GM18867 (cell line): Measurements from ENCODE around the gene FAM117A.
A peak's percentile ranks its signal among the peaks of the same experiment; 100 is the strongest.
"Not testable (repeated sequence)": the region's sequence is repeated elsewhere in the genome, so short reads cannot be mapped to it uniquely, and the experiment has no call there.

ENCODE experiments used
- ATAC-seq: cut with Tn5 transposase; IDR thresholded peaks from one replicate; pipeline ENCODE4 v1.9.1; 2021; ENCODE audit warnings: mild to moderate bottlenecking, moderate library complexity; ENCODE audit not compliant: unreplicated experiment

FAM117A gene

DNA sequence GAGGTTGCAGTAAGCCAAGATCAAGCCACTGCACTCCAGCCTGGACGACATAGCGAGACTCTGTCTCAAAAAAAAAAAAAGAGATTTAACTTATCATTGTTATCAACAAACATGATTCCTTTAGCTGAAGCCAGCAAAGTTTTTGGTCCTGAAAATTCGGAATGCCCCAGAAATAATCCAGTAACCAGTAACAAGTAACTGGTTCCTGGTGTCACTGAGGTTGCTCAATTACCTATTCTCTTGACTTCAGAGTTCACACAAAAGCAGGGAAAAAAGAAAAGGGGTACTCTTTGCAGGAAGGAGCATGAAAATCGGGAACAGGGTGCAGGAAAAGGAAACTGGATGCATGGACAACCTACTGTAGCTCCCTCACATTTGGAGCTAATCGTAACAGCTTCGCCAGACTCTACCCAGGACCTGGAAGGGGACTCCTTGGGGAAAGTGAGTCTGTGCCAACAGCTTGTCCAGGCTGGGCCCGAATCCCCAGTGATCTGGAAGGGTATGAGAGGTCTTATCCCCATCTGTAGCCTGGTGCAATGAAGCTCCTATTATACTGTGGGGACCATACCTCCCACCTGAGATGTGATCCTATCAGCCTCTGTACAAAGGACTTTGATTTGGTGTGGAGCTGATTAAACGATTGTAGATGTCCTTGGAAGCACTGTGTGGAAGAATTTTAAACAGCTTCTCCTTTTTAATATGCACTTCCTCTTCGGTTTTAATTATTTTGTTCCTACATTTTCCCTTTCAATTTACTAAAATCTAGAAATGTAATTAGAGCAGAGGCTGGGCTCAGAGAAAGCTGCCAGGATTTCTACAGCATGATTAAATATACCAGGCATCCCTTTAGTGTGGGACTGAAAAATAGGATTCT is 82.6 kb downstream of the FAM117A start:
- ATAC-seq = no peak

DNA sequence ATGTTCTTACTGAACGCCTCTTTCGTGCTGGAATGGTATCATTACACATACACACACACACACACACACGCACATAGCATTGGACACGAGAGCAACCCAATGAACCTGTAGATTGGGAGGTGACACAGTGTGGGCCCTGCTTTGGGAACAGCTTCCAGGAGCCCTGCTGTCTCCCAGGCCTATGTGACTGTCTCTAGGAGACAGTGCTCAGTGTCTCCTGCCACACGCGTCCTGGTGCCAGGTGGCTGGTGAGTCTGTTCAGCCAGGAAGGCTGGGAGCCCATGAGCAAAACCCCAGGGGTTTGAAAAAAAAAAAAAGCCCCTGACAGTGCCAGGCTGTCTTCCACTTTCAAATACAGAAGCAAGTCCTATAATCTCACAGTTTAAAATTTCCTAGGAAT is 83.6 kb downstream of the FAM117A start:
- no peak for ATAC-seq

DNA sequence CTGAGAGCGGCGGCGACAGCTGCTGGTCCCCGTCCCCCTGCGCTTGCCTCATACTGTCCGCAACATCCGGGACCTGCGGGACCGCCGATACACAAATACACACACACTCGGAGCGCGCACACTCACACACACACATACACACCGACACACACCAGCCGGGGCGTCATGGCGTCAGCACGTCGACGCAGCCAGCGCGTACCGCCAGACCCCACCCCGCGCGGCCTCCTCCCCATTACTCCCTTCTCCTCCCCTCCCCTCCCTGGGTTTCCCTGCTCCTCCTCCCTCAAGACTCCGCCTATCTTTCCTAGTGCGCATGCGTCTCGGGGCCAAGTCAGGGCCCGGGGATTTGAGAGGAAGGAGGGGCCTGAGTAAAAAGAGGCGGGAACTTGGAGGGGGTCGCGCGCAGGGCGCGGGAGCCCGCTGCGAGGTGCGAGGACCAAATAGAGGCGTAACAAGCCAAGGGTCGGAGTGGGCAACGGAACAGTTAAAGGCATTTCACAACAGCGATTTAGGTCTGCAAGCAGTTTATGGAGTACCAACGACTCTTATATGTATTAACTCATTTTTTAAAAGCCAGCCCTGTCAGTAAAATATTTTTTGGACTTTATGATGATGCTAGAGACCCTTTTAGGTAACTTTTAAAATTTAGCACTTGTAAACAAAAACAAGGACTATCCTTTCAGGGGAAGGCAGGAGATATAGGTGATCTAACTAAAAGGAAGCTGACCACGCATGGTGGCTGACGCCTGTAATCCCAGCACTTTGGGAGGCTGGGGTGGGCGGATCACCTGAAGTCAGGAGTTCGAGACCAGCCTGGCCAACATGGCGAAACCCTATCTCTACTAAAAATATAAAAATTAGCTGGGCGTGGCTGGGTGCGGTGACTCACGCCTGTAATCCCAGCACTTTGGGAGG is 85.7 kb downstream of the FAM117A start, which contains the start of gene SPOP:
TSS of gene SPOP (minus strand) at position 165 of the 915 bp plus-strand sequence. CDS start 55,287 bp downstream, outside the sequence.
- ATAC-seq = peak; percentile 80

DNA sequence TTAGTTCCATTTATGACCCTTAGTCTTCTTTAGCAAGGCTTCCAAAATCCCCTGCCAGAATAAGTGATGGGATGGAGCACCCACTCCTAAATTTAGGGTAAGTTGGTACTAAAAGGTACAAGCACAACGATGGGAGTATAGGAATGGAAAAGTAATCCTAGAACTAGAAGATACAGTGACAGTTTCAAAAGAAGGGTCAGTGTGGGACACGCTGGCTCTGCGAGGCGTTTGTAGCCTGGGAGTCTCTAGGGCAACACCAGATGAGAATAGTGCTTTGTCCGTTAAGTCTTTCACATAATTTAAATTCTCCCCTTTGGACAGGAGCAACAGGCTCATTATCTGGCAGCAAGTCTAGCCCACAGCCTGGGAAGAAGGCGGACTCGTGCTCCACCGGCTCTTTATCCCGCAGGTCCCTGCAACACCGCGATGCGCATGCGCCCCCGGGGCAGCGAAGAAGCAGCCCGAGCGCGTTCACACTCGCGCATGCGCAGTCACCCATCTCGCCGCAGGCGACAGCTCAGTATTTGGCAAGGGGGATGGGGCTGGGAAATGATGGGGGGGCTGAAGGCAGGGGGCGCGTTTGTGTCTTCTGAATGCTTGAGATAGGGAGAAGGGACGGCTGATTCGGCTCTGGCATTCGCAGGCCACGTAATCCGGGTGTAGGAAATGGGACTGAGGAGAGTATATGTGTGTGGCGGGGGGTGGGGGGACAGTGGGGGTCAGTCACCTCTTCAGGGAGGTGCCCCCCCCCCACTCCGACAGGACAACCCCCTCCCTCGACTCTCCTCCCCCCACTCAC is 86.6 kb downstream of the FAM117A start:
- ATAC-seq = peak; percentile 61

DNA sequence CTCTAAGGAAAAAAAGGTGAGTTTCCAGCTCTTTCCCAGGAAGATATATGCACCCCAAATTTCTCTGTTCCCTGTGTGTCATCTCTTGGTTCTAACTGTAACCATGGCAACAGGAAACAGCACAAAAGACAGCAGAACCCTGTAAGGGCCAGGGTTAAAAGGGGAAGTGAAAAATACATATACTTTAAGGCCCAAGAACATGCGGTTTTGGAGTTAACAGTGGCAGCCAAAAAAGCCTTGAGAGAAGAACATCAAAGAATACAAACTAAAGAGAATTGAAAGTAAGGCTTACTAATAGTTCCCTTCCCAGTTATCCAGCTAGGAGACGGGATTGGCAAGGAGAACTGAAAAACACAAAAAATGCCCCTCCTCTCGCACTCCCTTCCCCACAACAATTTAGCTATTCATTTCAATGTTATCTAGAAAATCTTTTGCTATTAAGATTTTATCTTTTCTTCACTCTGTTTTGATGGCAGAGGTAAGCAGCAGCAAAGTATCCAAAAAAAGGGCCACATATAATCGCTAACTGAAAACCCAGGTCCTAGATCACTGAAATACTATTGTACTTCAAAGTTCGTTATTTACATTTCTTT is 87.6 kb downstream of the FAM117A start:
- peak; percentile 57 for ATAC-seq

DNA sequence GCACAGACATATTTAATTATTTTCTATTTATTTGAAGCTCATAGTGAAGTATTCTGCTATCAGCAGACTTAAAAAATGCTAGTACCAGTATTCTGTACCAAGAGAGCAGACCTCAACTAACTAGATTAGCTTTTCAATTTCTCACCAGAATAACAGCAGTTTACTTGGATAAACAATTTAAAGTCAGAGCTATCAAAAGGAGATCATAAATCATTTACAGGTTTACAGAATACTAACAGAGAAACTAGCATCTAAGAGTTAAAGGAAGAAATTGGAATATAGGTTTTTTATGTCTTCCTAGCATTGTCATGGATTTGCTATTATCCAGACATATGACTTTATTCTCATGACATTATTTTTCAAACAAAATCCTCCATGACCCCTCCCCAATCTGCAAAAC is 89.4 kb downstream of the FAM117A start:
- ATAC-seq = no peak

DNA sequence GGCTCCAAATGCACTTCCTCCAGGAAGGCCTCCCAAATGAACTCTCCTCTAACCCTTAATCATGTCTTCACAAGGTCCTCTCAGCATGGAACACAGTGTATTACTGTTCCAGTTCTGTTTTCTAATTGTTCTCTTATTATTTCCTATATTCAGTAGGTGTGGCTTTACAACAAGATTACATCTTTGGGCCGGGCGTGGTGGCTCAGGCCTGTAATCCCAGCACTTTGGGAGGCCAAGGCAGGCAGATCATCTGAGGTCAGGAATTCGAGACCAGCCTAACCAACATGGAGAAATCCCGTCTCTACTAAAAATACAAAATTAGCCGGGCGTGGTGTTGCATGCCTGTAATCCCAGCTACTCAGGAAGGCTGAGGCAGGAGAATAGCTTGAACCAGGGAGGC is 90.3 kb downstream of the FAM117A start:
- not testable (repeated sequence) for ATAC-seq

DNA sequence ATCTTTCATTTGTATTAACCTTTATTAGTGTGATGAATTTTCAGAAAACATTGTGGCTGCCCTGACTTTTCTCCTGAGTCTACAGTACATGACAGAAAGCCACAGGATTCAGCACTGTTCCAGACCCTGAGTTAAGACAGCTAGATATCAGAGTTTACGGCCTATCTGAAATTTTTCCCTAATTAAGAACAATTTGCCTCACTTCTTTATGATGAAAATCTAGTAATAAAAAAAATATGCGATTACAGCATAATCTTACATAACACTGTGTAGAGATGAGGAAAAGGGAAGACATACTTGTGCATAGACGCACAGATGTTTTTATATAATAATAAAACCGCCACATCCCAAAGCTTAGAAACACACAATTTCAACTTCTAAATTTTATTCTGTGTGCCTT is 93.3 kb downstream of the FAM117A start:
- ATAC-seq = no peak

DNA sequence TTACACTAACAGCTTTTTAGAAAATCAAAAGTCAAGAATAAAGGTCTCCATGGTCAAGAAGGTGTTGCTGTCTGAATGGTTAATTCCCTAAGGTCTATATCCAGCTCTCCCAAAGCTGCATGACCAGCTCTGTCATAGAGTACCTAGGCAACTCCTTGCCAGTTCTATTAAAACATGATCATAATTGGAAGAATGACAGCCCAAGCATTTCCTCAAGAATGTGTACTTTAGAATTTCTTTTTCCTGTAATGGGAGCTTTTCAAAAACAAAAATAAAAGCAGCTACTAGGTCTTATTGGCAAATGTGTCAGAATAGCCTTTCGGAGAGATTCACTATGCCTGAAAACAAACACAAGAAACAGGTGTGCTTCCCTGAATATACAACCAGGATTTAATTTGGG is 93.9 kb downstream of the FAM117A start:
- ATAC-seq = no peak

DNA sequence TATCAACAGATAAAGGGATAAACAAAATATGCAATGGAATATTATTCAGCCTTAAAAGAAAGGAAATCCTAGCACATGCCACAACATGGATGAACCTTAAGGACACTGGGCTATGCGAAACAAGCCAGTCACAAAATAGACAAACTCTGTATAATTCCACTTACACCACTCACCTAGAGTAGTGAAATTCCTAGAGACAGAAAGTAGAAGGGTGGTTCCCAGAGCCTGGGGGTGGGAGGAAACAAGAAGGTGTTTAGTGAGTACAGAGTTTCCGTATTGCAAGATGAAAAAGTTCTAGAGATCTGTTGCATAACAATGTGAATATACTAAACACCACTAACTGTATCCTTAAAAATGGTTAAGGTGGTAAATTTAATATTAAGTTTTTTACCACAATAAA is 96.1 kb downstream of the FAM117A start:
- no peak for ATAC-seq

DNA sequence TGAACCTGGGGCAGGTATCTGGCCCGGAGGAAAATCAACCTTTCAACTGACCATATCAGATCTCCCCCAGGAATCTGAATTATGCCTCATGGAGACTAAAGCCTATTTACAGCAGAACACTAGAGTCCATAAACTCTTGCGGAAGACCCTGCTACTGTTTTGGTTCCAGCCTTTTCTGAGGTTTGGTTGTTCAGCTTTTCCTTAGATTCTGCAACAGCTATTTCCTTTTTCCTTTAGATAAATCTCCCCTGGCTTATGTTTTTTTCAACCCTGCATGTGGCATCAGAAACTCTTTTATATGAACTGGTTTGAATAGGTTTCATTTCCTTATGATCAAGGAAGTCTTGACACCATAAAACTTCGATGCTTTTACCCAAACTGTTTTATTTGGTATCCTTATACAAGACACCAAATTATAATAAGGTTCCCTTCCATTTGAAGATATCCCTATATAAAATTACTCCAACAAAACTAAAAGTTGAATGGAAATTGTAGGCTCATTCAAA is 99.2 kb downstream of the FAM117A start:
- ATAC-seq = no peak
